K562 (cell line): ENCODE measurements around the gene NFATC1. TPM values are rescaled to one million over a fixed set of nuclear protein-coding genes. Genes with fewer than 3 reads are reported as not detected.

ENCODE experiments used
- ATAC-seq: fragments of 200-7000 bp; cut with Tn5 transposase; 3 replicates; pipeline ENCODE4 v1.9.1; 2020; ENCODE audit warnings: moderate library complexity
- BruUV-seq: library from RNA; stranded (reverse); fragments of 400-500 nt; replicated peaks from 2 replicates; lab custom pipeline; 2021; lab: Mats Ljungman, UMichigan
- CTCF ChIA-PET: fragments of 300-600 bp; formaldehyde crosslinking; extraction: SDS; loops from one replicate; lab custom pipeline; 2021; ENCODE audit warnings: low intra/inter-chr PET ratio; lab: Yijun Ruan, JAX
- POLR2A ChIA-PET: fragments of 300-600, 350-650 bp; sonication (Branson Sonifier 250); formaldehyde crosslinking; extraction: SDS; loops from one replicate; lab custom pipeline; 2021; ENCODE audit warnings: antibody characterized with exemption, inconsistent platforms; lab: Yijun Ruan, JAX
- DNase-seq, 4 experiments: peaks; one replicate each; pipeline versions ENCODE4 v3.0.0 to v3.0.0-alpha.2; 2011 to 2018; ENCODE audit warnings: low spot score in 3 of 4, mixed read lengths in 3 of 4; ENCODE audit errors: extremely low read depth in 1 of 4
- FAIRE-seq: peaks from 2 replicates; lab custom pipeline; 2011; peaks lifted over from hg19 to GRCh38; lab: Jason Lieb, UNC
- H2AFZ ChIP-seq: 2 replicates; pipeline ENCODE4 v1.6.0; 2011; ENCODE audit warnings: low read depth, low read length, control low read depth, inconsistent platforms
- H3K27ac ChIP-seq: fragments of 200-600 bp; 3 replicates; pipeline ENCODE4 v1.8.0; 2011; ENCODE audit warnings: low read depth, mild to moderate bottlenecking, control low read depth, inconsistent platforms, low read length, moderate library complexity, mixed read lengths; ENCODE audit errors: extremely low read depth
- H3K27me3 ChIP-seq, 2 experiments: fragments of 300-600 bp in 1 of 2; 2 replicates in 1 of 2; 3 replicates in 1 of 2; pipeline versions ENCODE4 v1.6.0 to v1.8.0; 2011; ENCODE audit warnings: inconsistent platforms in 2 of 2, low read length in 2 of 2, mild to moderate bottlenecking in 1 of 2, mixed read lengths in 1 of 2, moderate library complexity in 1 of 2; ENCODE audit not compliant: control insufficient read depth in 2 of 2, insufficient read depth in 2 of 2
- H3K36me3 ChIP-seq: fragments of 300-600 bp; 3 replicates; pipeline ENCODE4 v1.8.0; 2011; ENCODE audit warnings: mild to moderate bottlenecking, low read length, inconsistent platforms; ENCODE audit not compliant: control insufficient read depth, insufficient read depth
- H3K4me1 ChIP-seq, 2 experiments: fragments of 200-600 bp in 1 of 2; replicated peaks in 1 of 2; 2 replicates in 1 of 2; 3 replicates in 1 of 2; pipeline versions ENCODE4 v1.5.1 to v1.8.0; 2011; ENCODE audit warnings: inconsistent platforms in 2 of 2, low read length in 2 of 2, mild to moderate bottlenecking in 1 of 2, mixed read lengths in 1 of 2, moderate library complexity in 1 of 2; ENCODE audit not compliant: control insufficient read depth in 2 of 2, insufficient read depth in 2 of 2
- H3K4me2 ChIP-seq: 2 replicates; pipeline ENCODE4 v1.6.1; 2011; ENCODE audit warnings: low read length, control low read depth, inconsistent platforms, mixed read lengths; ENCODE audit not compliant: insufficient read depth
- H3K4me3 ChIP-seq: fragments of 200-600 bp; sonication (generic), shearing (Covaris generic); 2 replicates; pipeline ENCODE4 v1.5.1; 2016; ENCODE audit warnings: control low read depth, inconsistent platforms
- H3K79me2 ChIP-seq: fragments of 200-600 bp; 3 replicates; pipeline ENCODE4 v1.8.0; 2011; ENCODE audit warnings: low read length, inconsistent platforms; ENCODE audit not compliant: control insufficient read depth, insufficient read depth
- H3K9ac ChIP-seq, 2 experiments: 2 replicates each; pipeline versions ENCODE4 v1.6.0 to v1.6.1; 2011; ENCODE audit warnings: low read depth in 2 of 2, low read length in 2 of 2, control low read depth in 1 of 2, inconsistent platforms in 1 of 2, mild to moderate bottlenecking in 1 of 2, mixed read lengths in 1 of 2; ENCODE audit not compliant: insufficient read depth in 1 of 2
- H3K9me1 ChIP-seq: one replicate; pipeline ENCODE4 v1.6.0; 2011; ENCODE audit warnings: inconsistent platforms, mild to moderate bottlenecking, low read length, moderate library complexity; ENCODE audit not compliant: control insufficient read depth, insufficient read depth
- H3K9me3 ChIP-seq: replicated peaks from 2 replicates; pipeline ENCODE4 v1.5.1; 2011; ENCODE audit warnings: low read depth, low read length, inconsistent platforms; ENCODE audit not compliant: control insufficient read depth, insufficient read depth
- H4K20me1 ChIP-seq: replicated peaks from 2 replicates; pipeline ENCODE4 v1.6.1; 2011; ENCODE audit warnings: low read length, inconsistent platforms, mixed read lengths; ENCODE audit not compliant: control insufficient read depth, insufficient read depth
- CBX5 ChIP-seq: IDR thresholded peaks from 2 replicates; pipeline ENCODE4 v1.6.1; 2014; ENCODE audit warnings: low read depth, borderline replicate concordance
- EP400 ChIP-seq: fragments of 450-650 bp; IDR thresholded peaks from 2 replicates; pipeline ENCODE4 v1.6.1; 2017; ENCODE audit warnings: antibody characterized with exemption, mild to moderate bottlenecking, moderate library complexity
- ERF ChIP-seq: fragments of 450-650 bp; formaldehyde crosslinking; IDR thresholded peaks from 2 replicates; pipeline ENCODE4 v1.4.0; 2020; ENCODE audit warnings: mild to moderate bottlenecking, mixed read lengths
- GTF2F1 ChIP-seq: IDR thresholded peaks from 2 replicates; pipeline ENCODE4 v1.6.1; 2011; ENCODE audit warnings: low read depth, low read length, improper control_type of control experiment
- HDAC3 ChIP-seq: fragments of 450-650 bp; IDR thresholded peaks from 2 replicates; pipeline ENCODE4 v1.6.1; 2018; ENCODE audit warnings: borderline replicate concordance, mild to moderate bottlenecking, moderate library complexity; ENCODE audit not compliant: partially characterized antibody
- HNRNPK ChIP-seq: fragments of 200-400 bp; formaldehyde crosslinking; IDR thresholded peaks from one replicate; pipeline ENCODE4 v1.6.1; 2018; ENCODE audit warnings: mild to moderate bottlenecking, low read depth, low read length; ENCODE audit not compliant: poor library complexity, severe bottlenecking
- HSF4 ChIP-seq: fragments of 250-450 bp; sonication (Bioruptor Pico); IDR thresholded peaks from 2 replicates; pipeline ENCODE4 v2.1.2; 2022; ENCODE audit warnings: mild to moderate bottlenecking, moderate library complexity, borderline replicate concordance
- KDM5B ChIP-seq: fragments of 200-600 bp; sonication (generic); IDR thresholded peaks from 2 replicates; pipeline ENCODE4 v1.6.1; 2012; ENCODE audit warnings: low read depth, mild to moderate bottlenecking, moderate library complexity, low read length, control low read depth, inconsistent platforms; ENCODE audit not compliant: insufficient replicate concordance
- PHF20 ChIP-seq: fragments of 450-650 bp; IDR thresholded peaks from 2 replicates; pipeline ENCODE4 v1.6.1; 2018; ENCODE audit not compliant: partially characterized antibody
- PHF8 ChIP-seq: fragments of 200-600 bp; sonication (generic); IDR thresholded peaks from 2 replicates; pipeline ENCODE4 v1.6.1; 2012; ENCODE audit warnings: mixed run types, mild to moderate bottlenecking, inconsistent platforms, low read length, moderate library complexity, borderline replicate concordance
- PTBP1 ChIP-seq: fragments of 200-400 bp; formaldehyde crosslinking; IDR thresholded peaks from 2 replicates; pipeline ENCODE4 v1.6.1; 2017; ENCODE audit warnings: low read depth, low read length
- PURB ChIP-seq: sonication (generic); formaldehyde crosslinking; IDR thresholded peaks from 2 replicates; pipeline ENCODE4 v1.9.0; 2021; ENCODE audit warnings: low read depth, mild to moderate bottlenecking, missing genetic modification reagents
- ZNF134 ChIP-seq: fragments of 250-450 bp; sonication (Bioruptor Pico); conservative IDR thresholded peaks from 2 replicates; pipeline ENCODE4 v1.4.0; 2020
- WGBS: fragments of 100-300 bp; shearing (Covaris generic); methylation state at CpG from one replicate; pipeline ENCODE4 v1.1.6; 2016; ENCODE audit warnings: low coverage, mixed read lengths; ENCODE audit not compliant: insufficient coverage; ENCODE audit errors: missing lambda C conversion rate; 5-methylcytosine and 5-hydroxymethylcytosine counted together
- in situ Hi-C: fragments of 300-500 bp; cut with MboI; formaldehyde crosslinking; loops from 4 replicates; pipeline ENCODE4 v1.15.0; 2018; ENCODE audit warnings: inconsistent platforms, mixed read lengths
- intact Hi-C: fragments of 100-400 bp; cut with micrococcal nuclease; formaldehyde crosslinking; loops from 2 replicates; pipeline ENCODE4 v1.14.2; 2022
- polyA plus RNA-seq, 8 experiments: library from polyadenylated mRNA; depleted of rRNA in 4 of 8; stranded (reverse) in 5 of 8; unstranded in 3 of 8; fragments of >200 nt; fragmentation: Nextera tagmentation in 2 of 8; fragmentation: Illumina TruSeq in 1 of 8; extraction: Ambion mirVana in 2 of 8; extraction: Trizol in 1 of 8; gene quantifications; 2 replicates each; pipeline versions ENCODE4 v1.2.1 to v1.2.3, GENCODE V29; 2011 to 2014; ENCODE audit warnings: inconsistent platforms in 1 of 8, missing spikeins in 1 of 8
- total RNA-seq, 7 experiments: library from RNA; depleted of rRNA in 6 of 7; stranded (reverse); fragments of >200 nt in 6 of 7; fragmentation: Illumina TruSeq in 2 of 7; extraction: Trizol in 2 of 7; gene quantifications; 2 replicates each; pipeline versions ENCODE4 v1.2.1 to v1.2.3, GENCODE V29; 2011 to 2021; ENCODE audit warnings: low replicate concordance in 1 of 7
- TF ChIP-seq, protein P1 (sequence below): sonication (generic); formaldehyde crosslinking; IDR thresholded peaks from 2 replicates; pipeline ENCODE4 v1.9.0; 2022; ENCODE audit warnings: mild to moderate bottlenecking, missing genetic modification reagents
- TF ChIP-seq, protein P2 (sequence below): fragments of 250-450 bp; sonication (Bioruptor Pico); IDR thresholded peaks from 2 replicates; pipeline ENCODE4 v1.8.0; 2022; ENCODE audit warnings: inconsistent platforms, mild to moderate bottlenecking, moderate library complexity, borderline replicate concordance

Gene NFATC1
- total and polyA plus RNA-seq, 9 of the 15 experiments (the other 6 are each of a cell fraction or from before 2014, with no cell fraction given), result 1.1 to 16.4 (median 2.5) TPM

DNA sequence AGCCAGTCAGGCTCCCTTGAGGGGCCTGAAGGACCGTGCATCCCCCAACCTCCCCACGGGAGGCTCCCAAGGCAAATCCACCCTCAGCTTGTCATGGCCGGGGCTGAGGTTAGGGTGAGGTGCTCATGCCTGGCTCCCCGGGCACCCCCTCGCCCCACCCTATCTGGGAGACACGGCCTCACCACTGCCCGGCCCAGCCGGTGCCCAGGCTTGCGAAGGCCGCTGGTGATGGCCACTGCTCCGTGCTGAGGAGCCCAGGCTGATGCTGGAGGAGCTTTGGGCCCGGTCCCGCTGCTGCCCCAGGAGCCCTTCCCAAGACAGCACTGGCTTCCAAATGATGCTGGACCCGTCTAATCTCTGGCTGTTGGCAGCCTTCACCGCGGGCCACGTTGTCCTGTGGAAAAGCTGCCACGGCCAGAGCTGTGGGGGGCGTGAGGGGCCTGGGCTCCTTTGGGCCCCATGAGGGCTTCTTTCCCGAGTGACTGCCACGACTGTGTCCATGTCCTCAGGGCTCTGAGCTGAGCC lies 148.2 kb downstream of the NFATC1 start:
- Histone ChIP-seq H3K79me2 (no peaks in the 10 kb centered on the region), H3K4me1 (peaks cover 0 to 6% of the 10 kb centered on the region in 2 experiments; a peak in 2 of 5 replicates), H3K9me3 (no peaks in the 10 kb centered on the region; the same call in 1 of the 2 replicates), H3K36me3 (no peaks in the 10 kb centered on the region), H3K4me3 (no peak overlapping the region), H3K27ac (no peak overlapping the region), H3K9ac (no peak overlapping the region), H3K4me2 (no peak overlapping the region), H2AFZ (no peak overlapping the region), H3K27me3 (peaks cover 9 to 52% of the 10 kb centered on the region in 2 experiments), H4K20me1 (no peaks in the 10 kb centered on the region), H3K9me1 (no peaks in the 10 kb centered on the region)
- DNase-seq, result no peak
- POLR2A ChIA-PET, result interaction anchor here (0.5 to 0.6 kb wide), 2 partner anchors 21 to 53 kb away, joined by 3 read pairs; no protein-coding TSS in a partner anchor
- TF ChIP-seq ERF (no peak), HDAC3 (no peak), PHF20 (no peak)
- WGBS, result 2% methylated on average over 9 of the region's 21 CpGs
- intact Hi-C loops (no loop called here), in situ Hi-C loops (no loop called here)
- FAIRE-seq, result no peak
- no TSS peak for BruUV-seq
- CTCF ChIA-PET, result no interaction called here
- ATAC-seq, result no peak

DNA sequence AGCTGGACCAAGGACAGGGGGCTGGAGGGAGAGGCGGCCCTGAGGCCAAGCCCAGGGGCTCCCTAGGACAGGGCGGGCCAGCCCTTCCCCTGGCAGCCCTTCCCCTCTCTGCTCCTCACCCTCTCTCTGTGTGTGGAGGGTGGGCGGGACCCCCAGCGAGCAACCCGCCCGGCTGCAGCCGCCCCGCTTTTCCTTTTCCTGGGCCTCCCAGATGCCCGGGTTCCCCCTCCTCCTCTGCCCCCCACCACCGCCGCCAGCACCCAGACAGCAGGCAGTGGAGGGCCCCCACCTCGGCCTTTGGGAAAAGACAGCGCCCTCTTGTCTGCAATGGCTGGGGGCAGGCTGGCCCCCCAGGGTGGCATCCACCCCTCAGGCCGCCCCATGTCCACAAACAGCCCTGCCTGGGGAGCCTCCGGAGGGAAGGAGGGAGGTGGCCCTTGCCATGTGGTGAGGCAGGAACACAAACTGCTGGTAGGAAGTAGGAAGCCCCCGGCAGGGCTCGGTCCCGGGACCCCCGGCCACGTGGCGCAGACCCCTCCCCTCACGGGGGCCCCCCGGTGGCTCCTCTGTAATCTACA lies 148.7 kb downstream of the NFATC1 start:
- intact Hi-C loops (no loop called here), in situ Hi-C loops (no loop called here)
- CTCF ChIA-PET, result no interaction called here
- H3K9ac ChIP-seq, result no peak overlapping the region
- no peak overlapping the region for H3K4me2 ChIP-seq
- H3K4me3 ChIP-seq, result no peak overlapping the region
- no peaks in the 10 kb centered on the region for H3K9me3 ChIP-seq
- no TSS peak for BruUV-seq
- peaks cover 0 to 6% of the 10 kb centered on the region in 2 experiments; a peak in 2 of 5 replicates for H3K4me1 ChIP-seq
- H3K27me3 ChIP-seq, result peaks cover 10 to 56% of the 10 kb centered on the region in 2 experiments
- POLR2A ChIA-PET, result interaction anchor here (0.5 to 0.8 kb wide), 2 partner anchors 9 to 53 kb away, joined by 3 read pairs; no protein-coding TSS in a partner anchor
- H4K20me1 ChIP-seq, result no peaks in the 10 kb centered on the region
- H3K79me2 ChIP-seq, result no peaks in the 10 kb centered on the region
- H3K27ac ChIP-seq, result no peak overlapping the region
- no peak for FAIRE-seq
- DNase-seq, result no peak
- no peaks in the 10 kb centered on the region for H3K36me3 ChIP-seq
- no peaks in the 10 kb centered on the region for H3K9me1 ChIP-seq
- TF ChIP-seq KDM5B, result no peak
- TF ChIP-seq ZNF134, result no peak
- TF ChIP-seq HSF4 (CRISPR knock-in tag), result no peak
- TF ChIP-seq, protein P1, sequence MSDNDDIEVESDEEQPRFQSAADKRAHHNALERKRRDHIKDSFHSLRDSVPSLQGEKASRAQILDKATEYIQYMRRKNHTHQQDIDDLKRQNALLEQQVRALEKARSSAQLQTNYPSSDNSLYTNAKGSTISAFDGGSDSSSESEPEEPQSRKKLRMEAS (CRISPR knock-in tag), result no peak
- no peak for TF ChIP-seq HNRNPK
- TF ChIP-seq, protein P2, sequence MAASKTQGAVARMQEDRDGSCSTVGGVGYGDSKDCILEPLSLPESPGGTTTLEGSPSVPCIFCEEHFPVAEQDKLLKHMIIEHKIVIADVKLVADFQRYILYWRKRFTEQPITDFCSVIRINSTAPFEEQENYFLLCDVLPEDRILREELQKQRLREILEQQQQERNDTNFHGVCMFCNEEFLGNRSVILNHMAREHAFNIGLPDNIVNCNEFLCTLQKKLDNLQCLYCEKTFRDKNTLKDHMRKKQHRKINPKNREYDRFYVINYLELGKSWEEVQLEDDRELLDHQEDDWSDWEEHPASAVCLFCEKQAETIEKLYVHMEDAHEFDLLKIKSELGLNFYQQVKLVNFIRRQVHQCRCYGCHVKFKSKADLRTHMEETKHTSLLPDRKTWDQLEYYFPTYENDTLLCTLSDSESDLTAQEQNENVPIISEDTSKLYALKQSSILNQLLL (CRISPR knock-in tag), result no peak
- no peak for TF ChIP-seq PTBP1
- no peak for TF ChIP-seq GTF2F1
- no peak for TF ChIP-seq PHF8
- TF ChIP-seq EP400, result no peak
- no peak for TF ChIP-seq CBX5
- no peak for TF ChIP-seq PURB
- no peak overlapping the region for H2AFZ ChIP-seq
- ATAC-seq, result no peak
- 5% methylated on average over 11 of the region's 23 CpGs for WGBS
